Neuronal stem cell (in vitro differentiated cells): Measurements from ENCODE around the gene MTTP.

Source experiments
- DNase-seq: peaks from one replicate; pipeline ENCODE4 v3.0.0-alpha.2; 2013; ENCODE audit warnings: low spot score
- H2AFZ ChIP-seq: one replicate; pipeline ENCODE4 v1.6.1; 2013; ENCODE audit warnings: mild to moderate bottlenecking, low read length, inconsistent platforms
- H2AK5ac ChIP-seq: 2 replicates; pipeline ENCODE4 v1.6.1; 2013; ENCODE audit warnings: low read depth, mild to moderate bottlenecking, inconsistent platforms, low read length, moderate library complexity, mixed read lengths
- H2BK120ac ChIP-seq: 2 replicates; pipeline ENCODE4 v1.6.1; 2013; ENCODE audit warnings: low read depth, mild to moderate bottlenecking, inconsistent platforms, low read length, moderate library complexity, mixed read lengths
- H2BK12ac ChIP-seq: one replicate; pipeline ENCODE4 v1.6.1; 2013; ENCODE audit warnings: low read length, inconsistent platforms
- H2BK15ac ChIP-seq: 2 replicates; pipeline ENCODE4 v1.6.1; 2013; ENCODE audit warnings: mild to moderate bottlenecking, low read length, inconsistent platforms, mixed read lengths
- H2BK5ac ChIP-seq: one replicate; pipeline ENCODE4 v1.6.1; 2013; ENCODE audit warnings: inconsistent platforms, mild to moderate bottlenecking, low read length, moderate library complexity
- H3K14ac ChIP-seq: one replicate; pipeline ENCODE4 v1.6.1; 2013; ENCODE audit warnings: low read length, inconsistent platforms
- H3K18ac ChIP-seq: 2 replicates; pipeline ENCODE4 v1.6.1; 2013; ENCODE audit warnings: low read length, inconsistent platforms
- H3K23ac ChIP-seq: 2 replicates; pipeline ENCODE4 v1.6.1; 2013; ENCODE audit warnings: low read depth, mild to moderate bottlenecking, mixed read lengths, low read length, inconsistent platforms; ENCODE audit not compliant: poor library complexity
- H3K27ac ChIP-seq: replicated peaks from 3 replicates; pipeline ENCODE4 v1.5.1; 2013; ENCODE audit warnings: low read length, inconsistent platforms
- H3K27me3 ChIP-seq, 3 experiments: 2 replicates each; pipeline ENCODE4 v1.6.1; 2013; ENCODE audit warnings: low read length in 3 of 3, mild to moderate bottlenecking in 2 of 3, inconsistent platforms in 1 of 3, low read depth in 1 of 3, mixed read lengths in 1 of 3, moderate library complexity in 1 of 3; ENCODE audit not compliant: control insufficient read depth in 3 of 3, insufficient read depth in 3 of 3
- H3K36me3 ChIP-seq, 2 donors: replicated peaks in 1 of 2; 2 replicates each; pipeline ENCODE4 v1.6.1; 2013; ENCODE audit warnings: low read length in 2 of 2; ENCODE audit not compliant: control insufficient read depth in 2 of 2, insufficient read depth in 2 of 2
- H3K4ac ChIP-seq: 2 replicates; pipeline ENCODE4 v1.6.1; 2013; ENCODE audit warnings: inconsistent platforms, mild to moderate bottlenecking, low read length, moderate library complexity
- H3K4me1 ChIP-seq, 2 donors: 1 replicate in 1 of 2; 2 replicates in 1 of 2; pipeline ENCODE4 v1.6.1; 2013; ENCODE audit warnings: low read length in 2 of 2, low read depth in 1 of 2; ENCODE audit not compliant: control insufficient read depth in 2 of 2, insufficient read depth in 1 of 2
- H3K4me2 ChIP-seq: one replicate; pipeline ENCODE4 v1.6.1; 2013; ENCODE audit warnings: mild to moderate bottlenecking, low read length, inconsistent platforms; ENCODE audit not compliant: insufficient read depth, poor library complexity, severe bottlenecking
- H3K4me3 ChIP-seq, 2 donors: 2 replicates each; pipeline ENCODE4 v1.5.1; 2013; ENCODE audit warnings: low read length in 2 of 2, mild to moderate bottlenecking in 2 of 2, inconsistent platforms in 1 of 2, moderate library complexity in 1 of 2
- H3K79me1 ChIP-seq: one replicate; pipeline ENCODE4 v1.6.1; 2013; ENCODE audit warnings: low read depth, mild to moderate bottlenecking, inconsistent platforms, low read length, moderate library complexity
- H3K9ac ChIP-seq: one replicate; pipeline ENCODE4 v1.6.1; 2013; ENCODE audit warnings: mild to moderate bottlenecking, low read depth, low read length, inconsistent platforms; ENCODE audit not compliant: poor library complexity
- H3K9me3 ChIP-seq, 2 donors: replicated peaks in 1 of 2; 2 replicates each; pipeline versions ENCODE3 to v1.6.1; 2013; ENCODE audit warnings: low read length in 2 of 2, mild to moderate bottlenecking in 2 of 2, inconsistent platforms in 1 of 2, low read depth in 1 of 2, mixed read lengths in 1 of 2, moderate library complexity in 1 of 2; ENCODE audit not compliant: control insufficient read depth in 2 of 2, insufficient read depth in 1 of 2
- H4K8ac ChIP-seq: one replicate; pipeline ENCODE4 v1.6.1; 2013; ENCODE audit warnings: low read depth, mild to moderate bottlenecking, inconsistent platforms, low read length, moderate library complexity
- H4K91ac ChIP-seq: one replicate; pipeline ENCODE4 v1.6.1; 2013; ENCODE audit warnings: low read length, low read depth, mild to moderate bottlenecking, inconsistent platforms; ENCODE audit not compliant: poor library complexity
- WGBS, 2 donors: extraction: QIAGEN DNeasy Blood & Tissue Kit; methylation state at CpG; one replicate each; pipeline ENCODE4 v1.1.7; 2013; ENCODE audit warnings: missing lambda C conversion rate in 2 of 2, mixed read lengths in 1 of 2; ENCODE audit not compliant: insufficient read length in 2 of 2, insufficient replicate concordance in 1 of 2; ENCODE audit errors: extremely low coverage in 2 of 2; 5-methylcytosine and 5-hydroxymethylcytosine counted together

Gene MTTP

DNA sequence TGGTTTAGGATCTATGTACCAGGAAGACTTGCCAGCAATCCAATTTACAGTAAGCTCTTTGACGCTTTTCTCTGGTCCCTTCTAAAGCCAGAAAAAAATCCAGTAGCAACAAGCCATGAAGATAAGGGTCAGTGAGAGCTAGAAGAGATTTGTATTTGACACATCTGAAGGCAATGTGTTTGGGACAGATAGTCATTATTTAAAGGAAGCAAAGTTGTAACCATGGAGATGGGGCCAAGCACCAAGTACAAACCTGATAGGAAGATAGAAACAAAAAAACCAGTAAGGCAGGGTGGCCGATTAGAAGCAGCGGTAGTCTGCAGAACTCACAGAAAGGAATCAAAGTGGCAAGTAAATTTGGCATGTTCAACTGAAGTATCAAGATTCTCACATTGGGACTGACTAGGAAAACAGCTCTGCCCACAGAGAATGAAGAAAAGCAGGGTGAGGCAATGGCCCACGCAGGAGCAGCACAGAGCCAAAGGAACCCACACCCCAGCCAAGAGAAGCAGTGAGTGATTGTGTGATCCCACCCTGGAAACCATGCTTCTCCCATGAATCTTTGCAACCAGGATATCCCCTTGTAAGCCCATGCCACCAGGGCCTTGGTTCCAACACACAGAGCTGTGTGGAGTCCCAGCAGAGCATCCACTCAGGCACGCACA is 95.9 kb downstream of the MTTP start:
- H3K27ac ChIP-seq, result no peak overlapping the region
- no peak overlapping the region for H4K91ac ChIP-seq
- H3K18ac ChIP-seq, result no peak overlapping the region
- WGBS, 2 donors, result no CpG with 5 or more reads among the region's 5 CpGs
- H3K14ac ChIP-seq, result no peak overlapping the region
- no peak overlapping the region for H2AK5ac ChIP-seq
- H3K36me3 ChIP-seq, result no peaks in the 10 kb centered on the region
- no peak overlapping the region for H3K23ac ChIP-seq
- no peak overlapping the region for H3K4me3 ChIP-seq
- no peak overlapping the region for H2BK12ac ChIP-seq
- no peak overlapping the region for H2BK120ac ChIP-seq
- no peak overlapping the region for H3K4me2 ChIP-seq
- H2AFZ ChIP-seq, result peak overlapping the region; percentile 60
- H3K9me3 ChIP-seq, result no peaks in the 10 kb centered on the region
- no peaks in the 10 kb centered on the region for H3K79me1 ChIP-seq
- no peak overlapping the region for H3K9ac ChIP-seq
- H2BK15ac ChIP-seq, result no peak overlapping the region
- no peak overlapping the region for H2BK5ac ChIP-seq
- no peaks in the 10 kb centered on the region for H3K27me3 ChIP-seq
- DNase-seq, result no peak
- H3K4me1 ChIP-seq, result peaks cover 0 to 13% of the 10 kb centered on the region in 2 donors
- no peak overlapping the region for H4K8ac ChIP-seq
- H3K4ac ChIP-seq, result no peak overlapping the region
